Vagina (tissue), 2 donors: ENCODE results near the gene ZNF672. TPM values are rescaled to one million over a fixed set of nuclear protein-coding genes. Genes with fewer than 3 reads are reported as not detected.

Experiments
- DNase-seq, 2 donors: peaks; one replicate each; pipeline ENCODE4 v3.0.0-alpha.2; 2017; ENCODE audit errors: extremely low spot score in 2 of 2
- H3K27ac ChIP-seq: fragments of 200-600 bp; sonication (generic); one replicate; pipeline ENCODE4 v1.5.1; 2019
- H3K27me3 ChIP-seq: fragments of 200-600 bp; sonication (generic); one replicate; pipeline ENCODE4 v1.5.1; 2019
- H3K36me3 ChIP-seq, 2 donors: fragments of 200-600 bp; sonication (generic); one replicate each; pipeline ENCODE4 v1.5.1; 2017 to 2019
- H3K4me1 ChIP-seq: fragments of 200-600 bp; sonication (generic); one replicate; pipeline ENCODE4 v1.5.1; 2019
- H3K4me3 ChIP-seq, 2 donors: fragments of 200-600 bp; sonication (generic); 1 replicate in 1 of 2; 2 replicates in 1 of 2; pipeline ENCODE4 v1.5.1; 2016 to 2019
- H3K9me3 ChIP-seq: fragments of 200-600 bp; sonication (generic); one replicate; pipeline ENCODE4 v1.5.1; 2019
- POLR2A ChIP-seq, 2 donors: fragments of 450-650 bp; IDR thresholded peaks; one replicate each; pipeline ENCODE4 v1.6.1; 2017; ENCODE audit warnings: antibody characterized with exemption in 2 of 2, mild to moderate bottlenecking in 2 of 2, moderate library complexity in 2 of 2
- POLR2AphosphoS5 ChIP-seq, 2 donors: sonication (generic); formaldehyde crosslinking; IDR thresholded peaks; one replicate each; pipeline ENCODE4 v1.9.0; 2017; ENCODE audit warnings: antibody characterized with exemption in 2 of 2, mild to moderate bottlenecking in 2 of 2, low read depth in 1 of 2; ENCODE audit not compliant: insufficient read depth in 1 of 2
- intact Hi-C: fragments of 100-400 bp; cut with DNase I; formaldehyde crosslinking; loops from one replicate; pipeline ENCODE4 v1.15.1; 2023
- total RNA-seq: library from RNA; depleted of rRNA; stranded (reverse); fragments of >200 nt; gene quantifications from one replicate; pipeline ENCODE4 v1.2.3, GENCODE V29; 2016
- TF ChIP-seq, protein P1 (sequence below), 3 experiments: fragments of 450-650 bp in 2 of 3; fragments of 200-600 bp in 1 of 3; sonication (generic) in 1 of 3; IDR thresholded peaks; one replicate each; pipeline ENCODE4 v1.5.1; 2017 to 2019; ENCODE audit warnings: antibody characterized with exemption in 3 of 3, mild to moderate bottlenecking in 2 of 3, moderate library complexity in 2 of 3

ZNF672 gene
- total RNA-seq, 1 donor from 2014 or later, result 44.9 TPM

DNA sequence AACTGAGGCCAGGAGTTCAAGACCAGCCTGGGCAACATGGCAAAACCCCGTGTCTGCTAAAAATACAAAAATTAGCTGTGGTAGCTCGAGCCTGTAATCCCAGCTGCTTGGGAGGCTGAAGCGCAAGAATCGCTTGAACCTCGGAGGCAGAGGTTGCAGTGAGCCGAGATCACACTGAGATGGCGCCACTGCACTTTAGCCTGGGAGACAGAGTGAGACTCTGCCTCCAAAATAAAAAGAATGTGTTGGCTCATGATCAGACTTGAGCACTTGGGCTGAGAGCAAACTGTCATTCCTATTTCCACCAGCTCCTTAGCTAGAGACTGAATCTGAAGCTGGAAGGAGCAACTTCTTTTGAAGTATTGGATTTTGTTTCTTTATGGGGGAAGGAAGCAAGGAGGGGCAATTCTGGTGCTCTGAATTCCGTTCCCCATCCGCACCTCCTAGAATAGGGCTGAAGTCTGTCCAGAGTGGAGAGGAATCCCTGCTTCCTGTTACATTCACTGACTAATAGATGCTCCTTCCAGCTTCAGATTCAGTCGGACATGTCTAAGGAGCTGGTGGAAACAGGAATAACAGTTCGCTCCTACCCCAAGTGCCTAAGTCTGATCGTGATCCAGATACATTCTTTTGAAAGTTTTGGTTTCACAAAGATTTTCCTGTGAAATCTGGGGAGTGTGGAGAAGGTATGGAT lies 3.8 kb downstream of the ZNF672 start:
- intact Hi-C loops, result no loop called here
- H3K4me1 ChIP-seq, result peaks cover 47% of the 10 kb centered on the region
- no peak for TF ChIP-seq POLR2AphosphoS5 (IDR thresholded peaks at IDR 0.05; ENCODE audit: insufficient read depth in 1 of 2, low read depth in 1 of 2)
- TF ChIP-seq, protein P1, sequence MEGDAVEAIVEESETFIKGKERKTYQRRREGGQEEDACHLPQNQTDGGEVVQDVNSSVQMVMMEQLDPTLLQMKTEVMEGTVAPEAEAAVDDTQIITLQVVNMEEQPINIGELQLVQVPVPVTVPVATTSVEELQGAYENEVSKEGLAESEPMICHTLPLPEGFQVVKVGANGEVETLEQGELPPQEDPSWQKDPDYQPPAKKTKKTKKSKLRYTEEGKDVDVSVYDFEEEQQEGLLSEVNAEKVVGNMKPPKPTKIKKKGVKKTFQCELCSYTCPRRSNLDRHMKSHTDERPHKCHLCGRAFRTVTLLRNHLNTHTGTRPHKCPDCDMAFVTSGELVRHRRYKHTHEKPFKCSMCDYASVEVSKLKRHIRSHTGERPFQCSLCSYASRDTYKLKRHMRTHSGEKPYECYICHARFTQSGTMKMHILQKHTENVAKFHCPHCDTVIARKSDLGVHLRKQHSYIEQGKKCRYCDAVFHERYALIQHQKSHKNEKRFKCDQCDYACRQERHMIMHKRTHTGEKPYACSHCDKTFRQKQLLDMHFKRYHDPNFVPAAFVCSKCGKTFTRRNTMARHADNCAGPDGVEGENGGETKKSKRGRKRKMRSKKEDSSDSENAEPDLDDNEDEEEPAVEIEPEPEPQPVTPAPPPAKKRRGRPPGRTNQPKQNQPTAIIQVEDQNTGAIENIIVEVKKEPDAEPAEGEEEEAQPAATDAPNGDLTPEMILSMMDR (IDR thresholded peaks at IDR 0.05), result peak in 1 of 3 experiments; percentile 8
- peaks cover 0 to 25% of the 10 kb centered on the region in 2 donors for H3K36me3 ChIP-seq
- no peaks in the 10 kb centered on the region for H3K27me3 ChIP-seq
- no peak overlapping the region for H3K27ac ChIP-seq
- no peak for DNase-seq
- no peak overlapping the region for H3K4me3 ChIP-seq
- no peaks in the 10 kb centered on the region for H3K9me3 ChIP-seq

DNA sequence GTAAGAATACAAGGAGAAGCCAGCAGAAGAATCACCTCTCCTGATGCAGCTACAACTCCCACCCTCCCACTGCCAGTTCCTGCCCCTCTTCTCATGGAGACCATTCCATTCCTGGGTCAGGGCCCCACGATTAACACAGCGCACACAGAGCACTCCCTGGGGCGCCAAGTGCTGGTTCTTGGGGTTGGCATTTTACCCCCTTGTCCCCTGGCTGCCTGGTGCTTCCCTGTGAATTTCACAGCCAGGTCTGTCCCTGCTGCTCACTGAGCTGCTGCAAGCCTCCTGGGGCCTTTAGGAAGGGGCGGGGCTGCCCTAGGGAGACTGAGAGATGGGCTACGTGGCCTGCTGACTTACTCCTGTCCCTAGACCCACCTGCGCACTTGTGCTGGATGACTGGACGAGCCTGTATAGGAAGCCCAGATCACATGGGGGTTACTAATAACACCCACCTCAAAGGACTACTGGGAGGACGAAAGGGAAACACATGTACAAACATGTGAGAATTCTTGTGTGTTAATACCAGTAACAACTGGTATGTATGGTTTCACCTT lies 4.8 kb downstream of the ZNF672 start:
- Histone ChIP-seq H3K27ac (no peak overlapping the region), H3K36me3 (peaks cover 0 to 35% of the 10 kb centered on the region in 2 donors), H3K9me3 (no peaks in the 10 kb centered on the region), H3K4me1 (peaks cover 42% of the 10 kb centered on the region), H3K4me3 (no peak overlapping the region), H3K27me3 (no peaks in the 10 kb centered on the region)
- no peak for TF ChIP-seq POLR2A (IDR thresholded peaks at IDR 0.05)
- TF ChIP-seq POLR2AphosphoS5 (IDR thresholded peaks at IDR 0.05; ENCODE audit: insufficient read depth in 1 of 2, low read depth in 1 of 2), result no peak
- TF ChIP-seq, protein P1 (IDR thresholded peaks at IDR 0.05), result no peak
- intact Hi-C loops, result no loop called here
- no peak for DNase-seq

DNA sequence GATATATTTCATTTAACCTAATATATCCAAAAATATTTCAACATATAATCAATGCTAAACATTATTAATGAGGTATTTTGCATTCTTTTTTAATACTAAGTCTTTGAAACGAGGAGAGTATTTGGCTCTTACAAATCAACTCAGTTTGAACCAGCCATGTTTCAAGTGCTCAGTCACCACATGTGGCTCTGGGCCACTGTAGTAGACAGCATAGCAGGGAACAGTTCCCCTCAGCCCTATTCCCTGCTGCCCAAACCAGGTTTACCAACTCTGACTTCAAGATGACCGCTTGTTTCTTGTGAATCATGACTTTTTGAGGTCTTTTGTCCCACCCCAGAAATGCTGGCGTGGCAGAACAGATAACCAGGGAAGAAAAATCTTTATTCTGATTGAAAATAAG lies 5.7 kb downstream of the ZNF672 start:
- Histone ChIP-seq H3K4me1 (peaks cover 42% of the 10 kb centered on the region), H3K36me3 (peaks cover 0 to 42% of the 10 kb centered on the region in 2 donors), H3K9me3 (no peaks in the 10 kb centered on the region), H3K4me3 (no peak overlapping the region), H3K27ac (no peak overlapping the region), H3K27me3 (no peaks in the 10 kb centered on the region)
- TF ChIP-seq POLR2AphosphoS5 (IDR thresholded peaks at IDR 0.05; ENCODE audit: insufficient read depth in 1 of 2, low read depth in 1 of 2) (no peak), POLR2A (IDR thresholded peaks at IDR 0.05) (no peak)
- TF ChIP-seq, protein P1 (IDR thresholded peaks at IDR 0.05), result no peak
- DNase-seq, result no peak
- intact Hi-C loops, result no loop called here

DNA sequence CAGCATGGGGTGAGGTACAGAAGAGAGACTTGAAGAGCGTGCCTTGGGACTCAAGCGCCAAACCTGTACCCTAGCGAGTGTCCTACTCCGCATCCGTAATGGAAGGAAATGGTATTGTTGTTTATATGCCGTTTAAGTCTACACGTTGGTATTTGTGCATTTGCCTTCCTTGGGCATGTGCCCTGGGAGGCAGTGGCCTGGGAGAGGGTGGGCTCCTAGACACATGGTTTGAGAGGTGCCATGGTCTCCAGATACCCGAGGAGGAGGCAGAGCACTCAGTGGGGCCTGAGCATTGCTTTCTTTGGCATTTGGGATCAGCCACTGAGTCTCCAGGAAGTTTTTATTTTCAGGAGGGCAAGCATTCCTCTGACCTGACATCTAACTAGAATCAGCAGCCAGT lies 6.5 kb downstream of the ZNF672 start:
- no peak overlapping the region for H3K27ac ChIP-seq
- peak in 1 of 2 donors; percentile 69 for DNase-seq
- intact Hi-C loops, result no loop called here
- H3K9me3 ChIP-seq, result no peaks in the 10 kb centered on the region
- peaks cover 0 to 42% of the 10 kb centered on the region in 2 donors for H3K36me3 ChIP-seq
- no peak for TF ChIP-seq POLR2A (IDR thresholded peaks at IDR 0.05)
- peaks cover 35% of the 10 kb centered on the region for H3K4me1 ChIP-seq
- H3K4me3 ChIP-seq, result no peak overlapping the region
- H3K27me3 ChIP-seq, result no peaks in the 10 kb centered on the region

DNA sequence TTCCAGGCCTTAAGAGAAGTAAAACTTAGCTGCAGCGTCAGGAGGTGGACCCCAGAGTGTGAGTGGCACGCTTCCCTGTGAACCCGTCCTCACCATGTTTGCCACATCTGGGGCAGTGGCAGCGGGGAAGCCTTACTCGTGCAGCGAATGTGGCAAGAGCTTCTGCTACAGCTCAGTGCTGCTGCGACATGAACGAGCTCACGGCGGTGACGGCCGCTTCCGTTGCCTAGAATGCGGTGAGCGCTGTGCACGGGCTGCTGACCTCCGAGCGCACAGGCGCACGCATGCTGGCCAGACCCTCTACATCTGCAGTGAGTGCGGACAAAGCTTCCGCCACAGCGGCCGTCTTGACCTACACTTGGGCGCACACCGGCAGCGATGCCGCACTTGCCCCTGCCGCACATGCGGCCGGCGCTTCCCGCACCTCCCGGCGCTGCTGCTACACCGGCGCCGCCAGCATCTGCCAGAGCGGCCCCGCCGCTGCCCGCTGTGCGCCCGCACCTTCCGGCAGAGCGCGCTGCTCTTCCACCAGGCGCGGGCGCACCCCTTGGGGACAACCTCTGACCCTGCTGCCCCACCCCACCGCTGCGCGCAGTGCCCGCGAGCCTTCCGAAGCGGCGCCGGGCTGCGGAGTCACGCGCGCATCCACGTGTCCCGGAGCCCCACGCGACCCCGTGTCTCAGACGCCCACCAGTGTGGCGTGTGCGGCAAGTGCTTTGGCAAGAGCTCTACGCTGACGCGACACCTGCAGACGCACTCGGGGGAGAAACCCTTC lies 9.3 kb downstream of the ZNF672 start:
- intact Hi-C loops, result no loop called here
- no peak for DNase-seq
- TF ChIP-seq POLR2AphosphoS5 (IDR thresholded peaks at IDR 0.05; ENCODE audit: insufficient read depth in 1 of 2, low read depth in 1 of 2) (no peak), POLR2A (IDR thresholded peaks at IDR 0.05) (no peak)
- TF ChIP-seq, protein P1 (IDR thresholded peaks at IDR 0.05), result no peak
- Histone ChIP-seq H3K36me3 (peaks cover 0 to 42% of the 10 kb centered on the region in 2 donors), H3K9me3 (no peaks in the 10 kb centered on the region), H3K4me1 (peaks cover 11% of the 10 kb centered on the region), H3K27me3 (no peaks in the 10 kb centered on the region), H3K4me3 (no peak overlapping the region), H3K27ac (no peak overlapping the region)
